Smooth muscle cell (in vitro differentiated cells): ENCODE measurements around the gene UGT1A6. TPM values are rescaled to one million over a fixed set of nuclear protein-coding genes. Genes with fewer than 3 reads are reported as not detected.

Experiments
- DNase-seq: peaks from one replicate; lab custom pipeline; 2025; ENCODE audit not compliant: unreplicated experiment; lab: John Stamatoyannopoulos, UW
- H2AFZ ChIP-seq: fragments of 200-600 bp; sonication (generic); 2 replicates; pipeline ENCODE4 v1.6.0; 2016; ENCODE audit warnings: antibody characterized with exemption, low read depth, mild to moderate bottlenecking
- H3F3A ChIP-seq: fragments of 200-600 bp; sonication (generic); 2 replicates; pipeline ENCODE4 v1.6.0; 2017; ENCODE audit warnings: antibody characterized with exemption, low read depth
- H3K27ac ChIP-seq: fragments of 200-600 bp; sonication (generic); 2 replicates; pipeline ENCODE4 v1.5.1; 2016; ENCODE audit warnings: low read depth, mild to moderate bottlenecking
- H3K27me3 ChIP-seq: fragments of 200-600 bp; sonication (generic); 2 replicates; pipeline ENCODE4 v1.6.1; 2016; ENCODE audit warnings: low read depth, mild to moderate bottlenecking
- H3K36me3 ChIP-seq: fragments of 200-600 bp; sonication (generic); 2 replicates; pipeline ENCODE4 v1.5.1; 2016; ENCODE audit warnings: low read depth
- H3K4me1 ChIP-seq: fragments of 200-600 bp; sonication (generic); 2 replicates; pipeline ENCODE4 v1.5.1; 2016; ENCODE audit warnings: low read depth
- H3K4me2 ChIP-seq: fragments of 200-600 bp; sonication (generic); 2 replicates; pipeline ENCODE4 v1.6.0; 2016; ENCODE audit warnings: mild to moderate bottlenecking
- H3K4me3 ChIP-seq: fragments of 200-600 bp; sonication (generic); 2 replicates; pipeline ENCODE4 v1.5.1; 2016; ENCODE audit warnings: mild to moderate bottlenecking
- H3K79me2 ChIP-seq: fragments of 200-600 bp; sonication (generic); 2 replicates; pipeline ENCODE4 v1.6.0; 2016; ENCODE audit warnings: low read depth, mild to moderate bottlenecking
- H3K9ac ChIP-seq: fragments of 200-600 bp; sonication (generic); 2 replicates; pipeline ENCODE4 v1.6.0; 2016; ENCODE audit warnings: low read depth
- H3K9me3 ChIP-seq: fragments of 200-600 bp; sonication (generic); replicated peaks from 2 replicates; pipeline ENCODE4 v1.5.1; 2016; ENCODE audit warnings: low read depth
- H4K20me1 ChIP-seq: fragments of 200-600 bp; sonication (generic); 2 replicates; pipeline ENCODE4 v1.6.0; 2016; ENCODE audit warnings: low read depth
- WGBS: methylation state at CpG from one replicate; pipeline ENCODE4 v1.1.7; 2016; ENCODE audit warnings: low lambda C conversion rate; 5-methylcytosine and 5-hydroxymethylcytosine counted together
- polyA plus RNA-seq: library from polyadenylated mRNA; unstranded; fragments of >200 nt; fragmentation: Nextera tagmentation; extraction: Ambion mirVana; gene quantifications from 2 replicates; pipeline ENCODE4 v1.2.1, GENCODE V29; 2016
- total RNA-seq: library from RNA; depleted of rRNA; stranded (reverse); fragments of >200 nt; gene quantifications from 2 replicates; pipeline ENCODE4 v1.2.3, GENCODE V29; 2014
- TF ChIP-seq, protein P1 (sequence below): fragments of 200-600 bp; sonication (generic); IDR thresholded peaks from 2 replicates; pipeline ENCODE4 v1.5.1; 2017; ENCODE audit warnings: borderline replicate concordance, mild to moderate bottlenecking, antibody characterized with exemption; ENCODE audit not compliant: insufficient read depth, poor library complexity, severe bottlenecking

The UGT1A6 gene
- total and polyA plus RNA-seq, 2 experiments from 2014 or later = 0.63 TPM; not detected in 1

DNA sequence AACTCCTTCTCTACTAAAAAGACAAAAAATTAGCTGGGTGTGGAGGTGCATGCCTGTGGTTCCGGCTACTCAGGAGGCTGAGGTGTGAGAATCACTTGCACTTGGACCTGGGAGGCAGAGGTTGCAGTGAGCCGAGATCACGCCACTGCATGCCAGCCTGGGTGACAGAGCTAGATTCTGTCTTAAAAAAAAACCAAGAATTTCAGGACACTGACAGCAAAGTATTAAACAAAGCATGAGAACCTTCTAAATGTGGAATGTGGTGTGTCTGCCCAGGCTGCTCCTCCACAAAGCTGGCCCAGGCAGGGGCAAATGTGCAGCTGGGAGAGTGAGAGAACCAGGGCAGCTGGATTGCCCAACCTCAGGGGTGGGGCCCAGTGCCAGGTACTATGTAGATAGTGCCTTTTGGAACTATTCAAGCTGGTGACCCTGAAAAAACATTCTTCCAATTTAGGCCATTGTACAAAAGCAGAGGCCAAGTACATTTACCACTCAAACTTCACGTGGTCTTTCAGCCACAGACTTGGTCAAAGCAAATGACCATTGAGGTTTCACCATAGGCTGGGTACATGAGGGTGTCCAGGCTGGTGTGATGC is 13.3 kb downstream of the UGT1A6 start:
- Histone ChIP-seq H3F3A (no peaks in the 10 kb centered on the region), H3K27ac (peak overlapping the region; percentile 13), H3K27me3 (no peaks in the 10 kb centered on the region), H4K20me1 (no peaks in the 10 kb centered on the region), H3K36me3 (no peaks in the 10 kb centered on the region), H3K4me3 (no peak overlapping the region), H3K79me2 (no peaks in the 10 kb centered on the region), H3K4me1 (no peaks in the 10 kb centered on the region), H3K4me2 (no peak overlapping the region), H3K9ac (no peak overlapping the region), H3K9me3 (no peaks in the 10 kb centered on the region), H2AFZ (no peak overlapping the region)
- TF ChIP-seq, protein P1, sequence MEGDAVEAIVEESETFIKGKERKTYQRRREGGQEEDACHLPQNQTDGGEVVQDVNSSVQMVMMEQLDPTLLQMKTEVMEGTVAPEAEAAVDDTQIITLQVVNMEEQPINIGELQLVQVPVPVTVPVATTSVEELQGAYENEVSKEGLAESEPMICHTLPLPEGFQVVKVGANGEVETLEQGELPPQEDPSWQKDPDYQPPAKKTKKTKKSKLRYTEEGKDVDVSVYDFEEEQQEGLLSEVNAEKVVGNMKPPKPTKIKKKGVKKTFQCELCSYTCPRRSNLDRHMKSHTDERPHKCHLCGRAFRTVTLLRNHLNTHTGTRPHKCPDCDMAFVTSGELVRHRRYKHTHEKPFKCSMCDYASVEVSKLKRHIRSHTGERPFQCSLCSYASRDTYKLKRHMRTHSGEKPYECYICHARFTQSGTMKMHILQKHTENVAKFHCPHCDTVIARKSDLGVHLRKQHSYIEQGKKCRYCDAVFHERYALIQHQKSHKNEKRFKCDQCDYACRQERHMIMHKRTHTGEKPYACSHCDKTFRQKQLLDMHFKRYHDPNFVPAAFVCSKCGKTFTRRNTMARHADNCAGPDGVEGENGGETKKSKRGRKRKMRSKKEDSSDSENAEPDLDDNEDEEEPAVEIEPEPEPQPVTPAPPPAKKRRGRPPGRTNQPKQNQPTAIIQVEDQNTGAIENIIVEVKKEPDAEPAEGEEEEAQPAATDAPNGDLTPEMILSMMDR = no peak
- no peak for DNase-seq
- 68% methylated on average over 4 of the region's 4 CpGs for WGBS

DNA sequence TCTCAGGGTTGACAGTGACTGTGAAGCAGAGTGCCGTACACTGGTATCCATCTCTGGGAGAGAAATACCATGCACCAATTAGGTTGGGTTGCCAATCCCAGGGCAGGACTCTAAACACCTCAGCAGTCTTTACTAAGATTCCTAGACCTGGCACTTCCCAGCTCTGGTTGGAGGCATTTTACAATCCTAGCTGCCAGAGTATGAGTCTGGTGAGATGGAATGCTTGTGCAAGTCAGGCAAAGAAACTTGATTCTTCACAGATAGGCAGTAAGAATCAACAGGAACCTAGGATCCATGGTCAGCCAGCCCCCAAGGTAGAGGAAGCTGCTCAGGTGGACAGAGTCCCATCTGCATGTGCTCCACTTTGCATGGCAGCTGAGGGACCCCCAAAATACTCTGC is 14.0 kb downstream of the UGT1A6 start:
- WGBS = 75% methylated on average over 1 of the region's 1 CpG
- no peaks in the 10 kb centered on the region for H4K20me1 ChIP-seq
- H3K27ac ChIP-seq = peak overlapping the region; percentile 13
- H3K27me3 ChIP-seq = no peaks in the 10 kb centered on the region
- H3K4me3 ChIP-seq = no peak overlapping the region
- H3K9me3 ChIP-seq = no peaks in the 10 kb centered on the region
- no peak overlapping the region for H3K9ac ChIP-seq
- no peak for DNase-seq
- H3K36me3 ChIP-seq = no peaks in the 10 kb centered on the region
- TF ChIP-seq, protein P1 = no peak
- no peaks in the 10 kb centered on the region for H3K79me2 ChIP-seq
- no peaks in the 10 kb centered on the region for H3K4me1 ChIP-seq
- H2AFZ ChIP-seq = no peak overlapping the region
- no peaks in the 10 kb centered on the region for H3F3A ChIP-seq
- H3K4me2 ChIP-seq = no peak overlapping the region

DNA sequence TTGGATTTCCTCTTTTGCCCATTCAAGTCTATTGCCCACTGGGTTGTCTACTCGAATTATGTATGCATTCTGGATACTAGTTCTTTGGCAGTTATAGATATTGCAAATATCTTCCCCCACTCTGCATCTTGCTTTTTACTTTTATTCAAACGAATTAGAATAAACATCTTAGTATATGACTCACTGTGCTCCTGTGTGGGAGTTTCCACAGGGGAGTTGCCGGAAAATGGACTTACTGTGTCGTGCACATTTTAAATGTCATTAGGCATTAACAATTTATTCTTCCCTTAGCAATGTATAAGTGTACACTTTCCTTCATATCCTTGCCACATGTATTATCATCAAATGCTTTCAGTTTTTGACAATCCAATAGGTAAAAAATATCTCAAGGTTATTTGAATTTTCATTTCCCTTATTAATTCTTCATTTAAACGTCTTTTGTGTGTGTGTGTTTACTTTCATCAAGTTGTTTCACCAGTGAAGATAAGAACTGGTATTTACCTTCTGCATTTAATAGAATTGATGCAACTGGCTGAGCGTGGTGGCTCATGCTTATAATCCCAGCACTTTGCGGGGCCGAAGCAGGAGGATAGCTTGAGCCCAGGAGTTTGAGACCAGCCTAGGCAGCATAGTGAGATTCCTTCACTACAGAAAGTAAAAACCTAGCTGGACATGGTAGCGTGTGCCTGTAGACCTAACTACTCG is 15.4 kb downstream of the UGT1A6 start:
- WGBS = 40% methylated on average over 10 of the region's 10 CpGs
- Histone ChIP-seq H3K4me1 (no peaks in the 10 kb centered on the region), H3K27ac (peak overlapping the region; percentile 51), H3K36me3 (no peaks in the 10 kb centered on the region), H3K27me3 (no peaks in the 10 kb centered on the region), H2AFZ (peak overlapping the region; percentile 56), H3K79me2 (no peaks in the 10 kb centered on the region), H3K9ac (no peak overlapping the region), H3F3A (no peaks in the 10 kb centered on the region), H3K4me3 (no peak overlapping the region), H4K20me1 (no peaks in the 10 kb centered on the region), H3K9me3 (no peaks in the 10 kb centered on the region), H3K4me2 (peak overlapping the region; percentile 64)
- TF ChIP-seq, protein P1 = no peak
- no peak for DNase-seq

DNA sequence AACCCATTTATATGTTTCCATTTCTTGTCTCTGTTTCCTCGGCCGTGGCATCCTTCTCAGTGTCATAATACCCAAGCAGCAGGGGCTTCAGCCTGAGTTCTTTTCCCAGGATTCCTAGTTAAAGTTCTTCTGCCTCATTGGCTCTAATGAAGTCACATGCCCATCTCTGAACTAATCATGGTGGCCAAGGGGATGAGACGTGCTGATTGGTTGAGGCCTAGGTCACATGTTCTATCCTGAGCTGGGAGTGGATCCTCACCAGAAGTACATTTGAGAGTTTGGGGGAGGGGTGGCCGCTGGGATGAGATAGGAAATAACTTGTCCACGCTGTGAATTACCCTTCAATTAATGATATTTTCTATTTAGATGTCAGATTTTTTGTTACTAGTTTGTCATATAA is 16.3 kb downstream of the UGT1A6 start:
- Histone ChIP-seq H3K4me2 (no peak overlapping the region), H3K36me3 (no peaks in the 10 kb centered on the region), H3K4me1 (no peaks in the 10 kb centered on the region), H2AFZ (no peak overlapping the region), H4K20me1 (no peaks in the 10 kb centered on the region), H3K9ac (no peak overlapping the region), H3K9me3 (no peaks in the 10 kb centered on the region), H3F3A (no peaks in the 10 kb centered on the region), H3K27me3 (no peaks in the 10 kb centered on the region), H3K79me2 (no peaks in the 10 kb centered on the region), H3K4me3 (no peak overlapping the region), H3K27ac (no peak overlapping the region)
- no peak for DNase-seq
- WGBS = 96% methylated on average over 5 of the region's 5 CpGs
- TF ChIP-seq, protein P1 = no peak
